Natural killer cell (primary cell): ENCODE data around the gene USH1G. TPM values are rescaled to one million over a fixed set of nuclear protein-coding genes. Genes with fewer than 3 reads are reported as not detected.
"Not testable (repeated sequence)": the region's sequence is repeated elsewhere in the genome, so short reads cannot be mapped to it uniquely, and the experiment has no call there.

Experiments used
- ATAC-seq, 3 donors: fragments of 150-1000 bp in 2 of 3; fragments of 200-7000 bp in 1 of 3; cut with Tn5 transposase; 1 replicate in 1 of 3; 2 replicates in 2 of 3; pipeline ENCODE4 v1.10.0; 2021; ENCODE audit warnings: mild to moderate bottlenecking in 2 of 3, moderate library complexity in 2 of 3
- DNase-seq, 2 donors: peaks; one replicate each; pipeline versions ENCODE4 v3.0.0 to v3.0.0-alpha.2; 2013 to 2021; ENCODE audit warnings: mixed read lengths in 1 of 2
- H3K27ac ChIP-seq: one replicate; pipeline ENCODE4 v1.5.1; 2013; ENCODE audit warnings: mild to moderate bottlenecking, low read length
- H3K27me3 ChIP-seq: one replicate; pipeline ENCODE4 v1.6.1; 2013; ENCODE audit warnings: low read length; ENCODE audit not compliant: control insufficient read depth, insufficient read depth
- H3K36me3 ChIP-seq: one replicate; pipeline ENCODE4 v1.6.1; 2013; ENCODE audit warnings: low read length; ENCODE audit not compliant: control insufficient read depth, insufficient read depth
- H3K4me1 ChIP-seq: one replicate; pipeline ENCODE4 v1.6.1; 2013; ENCODE audit warnings: low read length; ENCODE audit not compliant: control insufficient read depth, insufficient read depth
- H3K4me3 ChIP-seq: one replicate; pipeline ENCODE4 v1.5.1; 2013; ENCODE audit warnings: low read length
- H3K9me3 ChIP-seq: one replicate; pipeline ENCODE4 v1.6.1; 2013; ENCODE audit warnings: low read length; ENCODE audit not compliant: control insufficient read depth, insufficient read depth
- H3K27ac Mint-ChIP-seq, 2 donors: one replicate each; pipeline ENCODE4 v1.8.0; 2022; ENCODE audit warnings: mild to moderate bottlenecking in 2 of 2, mixed read lengths in 2 of 2, moderate library complexity in 1 of 2
- H3K27me3 Mint-ChIP-seq, 2 donors: one replicate each; pipeline ENCODE4 v1.8.0; 2022; ENCODE audit warnings: low read depth in 2 of 2, mixed read lengths in 2 of 2
- H3K36me3 Mint-ChIP-seq: one replicate; pipeline ENCODE4 v1.8.0; 2022; ENCODE audit warnings: mixed read lengths
- H3K4me1 Mint-ChIP-seq, 2 donors: one replicate each; pipeline ENCODE4 v1.8.0; 2022; ENCODE audit warnings: mixed read lengths in 2 of 2
- H3K4me3 Mint-ChIP-seq: one replicate; pipeline ENCODE4 v1.8.0; 2022; ENCODE audit warnings: mild to moderate bottlenecking, moderate library complexity, mixed read lengths
- H3K9me3 Mint-ChIP-seq, 2 donors: one replicate each; pipeline ENCODE4 v1.8.0; 2022; ENCODE audit warnings: mixed read lengths in 2 of 2
- CTCF ChIP-seq: fragments of 200-600 bp; IDR thresholded peaks from one replicate; pipeline ENCODE4 v1.8.0; 2022; ENCODE audit warnings: antibody characterized with exemption
- WGBS: methylation state at CpG from one replicate; pipeline ENCODE4 v1.1.7; 2013; ENCODE audit warnings: missing lambda C conversion rate; ENCODE audit not compliant: insufficient coverage; 5-methylcytosine and 5-hydroxymethylcytosine counted together
- intact Hi-C: fragments of 100-400 bp; cut with micrococcal nuclease; formaldehyde crosslinking; loops from one replicate; pipeline ENCODE4 v1.14.2; 2022
- total RNA-seq, 4 donors: library from RNA; stranded (reverse); fragments of 120-200 nt in 1 of 4; gene quantifications; one replicate each; pipeline versions ENCODE4 v1.2.3 to v1.2.4, GENCODE V29; 2013 to 2022

The USH1G gene
- total RNA-seq, 3 donors from 2014 or later (not counting 1 experiment from before 2014, with no cell fraction given): not detected

GRCh38 chr17:74907012-74907411 lies 16.0 kb downstream of the USH1G start:
- intact Hi-C loops: no loop called here
- Mint-ChIP-seq H3K27ac (no peak overlapping the region), H3K27me3 (peaks cover 0 to 3% of the 10 kb centered on the region in 2 donors), H3K36me3 (no peaks in the 10 kb centered on the region), H3K9me3 (no peaks in the 10 kb centered on the region), H3K4me1 (no peaks in the 10 kb centered on the region), H3K4me3 (no peak overlapping the region)
- DNase-seq (no peak), ATAC-seq (no peak)
- WGBS: 96% methylated on average over 34 of the region's 34 CpGs
- Histone ChIP-seq H3K4me3 (no peak overlapping the region), H3K27me3 (no peaks in the 10 kb centered on the region), H3K4me1 (no peaks in the 10 kb centered on the region), H3K27ac (no peak overlapping the region), H3K36me3 (no peaks in the 10 kb centered on the region), H3K9me3 (no peaks in the 10 kb centered on the region)
- no peak for TF ChIP-seq CTCF

- H3K27me3 ChIP-seq, H3K27me3 Mint-ChIP-seq, H3K4me3 Mint-ChIP-seq, H3K9me3 Mint-ChIP-seq, H3K27ac ChIP-seq, ATAC-seq, H3K4me1 ChIP-seq, H3K36me3 Mint-ChIP-seq, intact Hi-C loops, H3K4me3 ChIP-seq, DNase-seq, H3K9me3 ChIP-seq, H3K36me3 ChIP-seq, H3K27ac Mint-ChIP-seq, H3K4me1 Mint-ChIP-seq: not testable (repeated sequence)
- WGBS: 73% methylated on average over 5 of the region's 6 CpGs
Measured at GRCh38 chr17:74906214-74906793, 16.8 kb downstream of the USH1G start.

GRCh38 chr17:74904687-74905409 lies 18.2 kb downstream of the USH1G start:
- H3K27ac ChIP-seq: no peak overlapping the region
- no peaks in the 10 kb centered on the region for H3K4me1 ChIP-seq
- TF ChIP-seq CTCF: no peak
- no peaks in the 10 kb centered on the region for H3K9me3 ChIP-seq
- ATAC-seq (no peak), DNase-seq (no peak)
- no peaks in the 10 kb centered on the region for H3K27me3 ChIP-seq
- Mint-ChIP-seq H3K4me3 (no peak overlapping the region), H3K9me3 (no peaks in the 10 kb centered on the region), H3K4me1 (no peaks in the 10 kb centered on the region), H3K27me3 (peaks cover 0 to 3% of the 10 kb centered on the region in 2 donors), H3K27ac (no peak overlapping the region), H3K36me3 (no peaks in the 10 kb centered on the region)
- no peaks in the 10 kb centered on the region for H3K36me3 ChIP-seq
- intact Hi-C loops: no loop called here
- no peak overlapping the region for H3K4me3 ChIP-seq
- WGBS: 83% methylated on average over 5 of the region's 7 CpGs

GRCh38 chr17:74903671-74904070 lies 19.4 kb downstream of the USH1G start:
- Histone ChIP-seq H3K27me3 (no peaks in the 10 kb centered on the region), H3K27ac (no peak overlapping the region), H3K4me3 (no peak overlapping the region), H3K4me1 (no peaks in the 10 kb centered on the region), H3K9me3 (no peaks in the 10 kb centered on the region), H3K36me3 (no peaks in the 10 kb centered on the region)
- Mint-ChIP-seq H3K27me3 (peaks cover 0 to 4% of the 10 kb centered on the region in 2 donors), H3K36me3 (no peaks in the 10 kb centered on the region), H3K4me1 (no peaks in the 10 kb centered on the region), H3K4me3 (no peak overlapping the region), H3K27ac (no peak overlapping the region), H3K9me3 (no peaks in the 10 kb centered on the region)
- DNase-seq: no peak
- TF ChIP-seq CTCF: no peak
- no peak for ATAC-seq
- 71% methylated on average over 2 of the region's 6 CpGs for WGBS
- intact Hi-C loops: no loop called here
